ENCODE data around the gene DDX20. TPM values are rescaled to one million over a fixed set of nuclear protein-coding genes. Genes with fewer than 3 reads are reported as not detected.
"Not testable (repeated sequence)": the region's sequence is repeated elsewhere in the genome, so short reads cannot be mapped to it uniquely, and the experiment has no call there.

DDX20 gene
- total RNA-seq, 4 donors from 2014 or later, result 15.7 to 32.6 (median 20.8) TPM

GRCh38 chr1:111739194-111739924, 16.3 kb upstream of the DDX20 start, which contains the start of gene INKA2:
TSS of gene INKA2 (minus strand) at chr1:111739395. CDS start at chr1:111739242, 153 bp downstream.
- WGBS, 2 donors, result 0 to 1% methylated on average over 6 to 29 of the region's 59 CpGs
- DNase-seq, result peak; percentile 91
- Histone ChIP-seq H3K27ac (peak within 1 kb of the TSS; percentile 89 to 97 (median 96)), H3K4me1 (peaks cover 9 to 25% of the 10 kb centered on the region in 2 donors), H3K27me3 (no peaks in the 10 kb centered on the region), H3K36me3 (no peaks in the 10 kb centered on the region), H3K9me3 (no peaks in the 10 kb centered on the region), H3K4me3 (replicated peaks in 1 of 3) (peak within 1 kb of the TSS; percentile 41 to 67 (median 64))
- TF ChIP-seq CTCF (IDR thresholded peaks at IDR 0.05) (no peak), POLR2A (IDR thresholded peaks at IDR 0.05) (peak in 1 of 2 donors; percentile 87)
- intact Hi-C loops (cut with DNase I), result no loop called here

- peak overlapping the region in 2 of 3 donors; percentile 41 to 64 for H3K4me3 ChIP-seq (replicated peaks in 1 of 3)
- H3K9me3 ChIP-seq, result no peaks in the 10 kb centered on the region
- peak overlapping the region; percentile 89 to 97 (median 96) for H3K27ac ChIP-seq
- DNase-seq, result peak; percentile 60 to 71
- no peak for TF ChIP-seq CTCF (IDR thresholded peaks at IDR 0.05)
- TF ChIP-seq POLR2A (IDR thresholded peaks at IDR 0.05), result no peak
- WGBS, 2 donors, result 3 to 7% methylated on average over 27 to 50 of the region's 63 CpGs
- intact Hi-C loops (cut with DNase I), result no loop called here
- no peaks in the 10 kb centered on the region for H3K36me3 ChIP-seq
- peaks cover 9 to 20% of the 10 kb centered on the region in 2 donors for H3K4me1 ChIP-seq
- no peaks in the 10 kb centered on the region for H3K27me3 ChIP-seq
Measured at GRCh38 chr1:111739925-111740765, 15.6 kb upstream of the DDX20 start.

- peaks cover 9 to 13% of the 10 kb centered on the region in 2 donors for H3K4me1 ChIP-seq
- H3K27ac ChIP-seq; H3K4me3 ChIP-seq (replicated peaks in 1 of 3); DNase-seq; H3K36me3 ChIP-seq; intact Hi-C loops (cut with DNase I); H3K27me3 ChIP-seq; H3K9me3 ChIP-seq: not testable (repeated sequence)
- 95 to 96% methylated on average over 14 of the region's 14 CpGs for WGBS, 2 donors
Measured at GRCh38 chr1:111742292-111742691, 13.4 kb upstream of the DDX20 start.

GRCh38 chr1:111742938-111743549, 12.7 kb upstream of the DDX20 start:
- 77 to 87% methylated on average over 5 of the region's 5 CpGs for WGBS, 2 donors
- TF ChIP-seq CTCF (IDR thresholded peaks at IDR 0.05), result no peak
- TF ChIP-seq POLR2A (IDR thresholded peaks at IDR 0.05), result no peak
- intact Hi-C loops (cut with DNase I), result no loop called here
- DNase-seq, result no peak
- H3K9me3 ChIP-seq, result no peaks in the 10 kb centered on the region
- H3K27me3 ChIP-seq, result no peaks in the 10 kb centered on the region
- no peak overlapping the region for H3K27ac ChIP-seq
- no peak overlapping the region for H3K4me3 ChIP-seq (replicated peaks in 1 of 3)
- H3K4me1 ChIP-seq, result peaks cover 7 to 9% of the 10 kb centered on the region in 2 donors
- H3K36me3 ChIP-seq, result no peaks in the 10 kb centered on the region

GRCh38 chr1:111743679-111744101, 12.0 kb upstream of the DDX20 start:
- Histone ChIP-seq H3K27me3 (no peaks in the 10 kb centered on the region), H3K9me3 (no peaks in the 10 kb centered on the region), H3K36me3 (no peaks in the 10 kb centered on the region), H3K4me3 (replicated peaks in 1 of 3) (no peak overlapping the region), H3K27ac (no peak overlapping the region), H3K4me1 (peaks cover 3 to 9% of the 10 kb centered on the region in 2 donors)
- TF ChIP-seq CTCF (IDR thresholded peaks at IDR 0.05), result no peak
- no peak for TF ChIP-seq POLR2A (IDR thresholded peaks at IDR 0.05)
- 71 to 74% methylated on average over 3 of the region's 3 CpGs for WGBS, 2 donors
- intact Hi-C loops (cut with DNase I), result no loop called here
- no peak for DNase-seq

Measured in thyroid gland (tissue), 4 donors.